Left ventricle myocardium inferior (tissue), 1 donor: Measurements from ENCODE around the gene ZNF555. TPM values are rescaled to one million over a fixed set of nuclear protein-coding genes. Genes with fewer than 3 reads are reported as not detected.
"Not testable (repeated sequence)": the region's sequence is repeated elsewhere in the genome, so short reads cannot be mapped to it uniquely, and the experiment has no call there.

Experiments used
- DNase-seq: peaks from one replicate; pipeline ENCODE4 v3.0.0-alpha.2; 2020
- H3K27ac ChIP-seq: fragments of 200-600 bp; replicated peaks from 2 replicates; pipeline ENCODE4 v1.8.0; 2021
- H3K27me3 ChIP-seq: fragments of 200-600 bp; 2 replicates; pipeline ENCODE4 v1.8.0; 2021; ENCODE audit warnings: low read depth
- H3K36me3 ChIP-seq: fragments of 200-600 bp; 2 replicates; pipeline ENCODE4 v1.8.0; 2021
- H3K4me1 ChIP-seq: fragments of 200-600 bp; 2 replicates; pipeline ENCODE4 v1.8.0; 2021
- H3K4me3 ChIP-seq: fragments of 200-600 bp; 2 replicates; pipeline ENCODE4 v1.8.0; 2021; ENCODE audit warnings: mild to moderate bottlenecking, moderate library complexity
- H3K9me3 ChIP-seq: fragments of 200-600 bp; replicated peaks from 2 replicates; pipeline ENCODE4 v1.8.0; 2021
- CTCF ChIP-seq: fragments of 200-600 bp; IDR thresholded peaks from 2 replicates; pipeline ENCODE4 v1.8.0; 2021; ENCODE audit warnings: antibody characterized with exemption, mild to moderate bottlenecking, borderline replicate concordance
- intact Hi-C: fragments of 100-400 bp; cut with micrococcal nuclease; formaldehyde crosslinking; loops from one replicate; pipeline ENCODE4 v1.11.0; 2022
- long read RNA-seq: library from polyadenylated mRNA; unstranded; transcript quantifications from one replicate; pipeline ENCODE4 v2.0.0, GENCODE V29; 2021
- total RNA-seq: library from RNA; stranded (reverse); fragmentation: NEBNext Ultra II Directional; extraction: Animal tissue kit (Norgen Biotek cat#: 25700); gene quantifications from one replicate; pipeline ENCODE4 v1.2.1, GENCODE V29; 2021
- donor health status: DM: no; HTN: yes; CAD: no; lungs with severe emphysema.

ZNF555 gene
- total RNA-seq = 8.9 TPM
- long read RNA-seq, full-length matches to known transcripts = 13 of 17 reads
- long read RNA-seq, partial matches to known transcripts = 0 of 17 reads
- long read RNA-seq, other reads (novel, unspliced or antisense) = 4 of 17 reads

- DNase-seq = peak; percentile 100
- intact Hi-C loops = no loop called here
- Histone ChIP-seq H3K36me3 (peaks cover 37% of the 10 kb centered on the region), H3K4me3 (peak within 1 kb of the TSS; percentile 95), H3K9me3 (peaks cover 53% of the 10 kb centered on the region), H3K27ac (peak within 1 kb of the TSS; percentile 92), H3K4me1 (peaks cover 48% of the 10 kb centered on the region), H3K27me3 (no peaks in the 10 kb centered on the region)
- peak; percentile 72 for TF ChIP-seq CTCF
Observed at GRCh38 chr19:2840794-2841791, at the start of gene ZNF555. ZNF555 (plus strand) TSS chr19:2841475; CDS start chr19:2841573, 98 bp downstream.

GRCh38 chr19:2791876-2792275 is 49.4 kb upstream of the ZNF555 start:
- Histone ChIP-seq H3K4me3 (no peak overlapping the region), H3K36me3 (peaks cover 32% of the 10 kb centered on the region), H3K9me3 (no peaks in the 10 kb centered on the region), H3K27me3 (no peaks in the 10 kb centered on the region), H3K27ac (peak overlapping the region; percentile 55), H3K4me1 (peaks cover 21% of the 10 kb centered on the region)
- no peak for DNase-seq
- no peak for TF ChIP-seq CTCF
- intact Hi-C loops = no loop called here

- intact Hi-C loops, DNase-seq, H3K27me3 ChIP-seq, H3K9me3 ChIP-seq, H3K4me3 ChIP-seq, H3K27ac ChIP-seq: not testable (repeated sequence)
- peaks cover 32% of the 10 kb centered on the region for H3K36me3 ChIP-seq
- peaks cover 25% of the 10 kb centered on the region for H3K4me1 ChIP-seq
Observed at GRCh38 chr19:2792666-2793065, 48.6 kb upstream of the ZNF555 start.

- no peaks in the 10 kb centered on the region for H3K9me3 ChIP-seq
- H3K27me3 ChIP-seq = no peaks in the 10 kb centered on the region
- no peak for DNase-seq
- no peak for TF ChIP-seq CTCF
- peaks cover 30% of the 10 kb centered on the region for H3K4me1 ChIP-seq
- H3K36me3 ChIP-seq = peaks cover 32% of the 10 kb centered on the region
- H3K4me3 ChIP-seq = no peak overlapping the region
- intact Hi-C loops = no loop called here
- no peak overlapping the region for H3K27ac ChIP-seq
Observed at GRCh38 chr19:2793126-2793525, 48.1 kb upstream of the ZNF555 start.

- DNase-seq = no peak
- H3K27ac ChIP-seq = no peak overlapping the region
- TF ChIP-seq CTCF = no peak
- no peak overlapping the region for H3K4me3 ChIP-seq
- H3K27me3 ChIP-seq = no peaks in the 10 kb centered on the region
- intact Hi-C loops = no loop called here
- peaks cover 36% of the 10 kb centered on the region for H3K36me3 ChIP-seq
- H3K4me1 ChIP-seq = peaks cover 34% of the 10 kb centered on the region
- H3K9me3 ChIP-seq = no peaks in the 10 kb centered on the region
Observed at GRCh38 chr19:2793577-2793976, 47.7 kb upstream of the ZNF555 start.
